Naive thymus-derived CD4-positive, alpha-beta T cell (primary cell): ENCODE measurements around the gene UTP14C. TPM values are rescaled to one million over a fixed set of nuclear protein-coding genes. Genes with fewer than 3 reads are reported as not detected.
"Not testable (repeated sequence)": the region's sequence is repeated elsewhere in the genome, so short reads cannot be mapped to it uniquely, and the experiment has no call there.

Experiments used
- ATAC-seq: fragments of 150-1000 bp; cut with Tn5 transposase; 2 replicates; pipeline ENCODE4 v1.10.0; 2021; ENCODE audit warnings: mild to moderate bottlenecking, moderate library complexity
- CTCF ChIA-PET: fragments of 350-600 bp; sonication (Branson Sonifier 250); formaldehyde crosslinking; loops from one replicate; lab custom pipeline; 2021; ENCODE audit warnings: antibody characterized with exemption; lab: Charles Lee
- POLR2A ChIA-PET: fragments of 350-600 bp; sonication (Branson Sonifier 250); formaldehyde crosslinking; loops from one replicate; lab custom pipeline; 2021; ENCODE audit warnings: antibody characterized with exemption, inconsistent platforms; lab: Charles Lee
- DNase-seq, 9 donors: peaks; one replicate each; pipeline versions ENCODE4 v3.0.0 to v3.0.0-alpha.2; 2020 to 2022; ENCODE audit warnings: mixed read lengths in 1 of 9
- H3K27ac ChIP-seq: one replicate; pipeline ENCODE4 v1.7.0; 2013; ENCODE audit warnings: mild to moderate bottlenecking, low read depth, low read length, moderate library complexity
- H3K27me3 ChIP-seq, 2 donors: one replicate each; pipeline ENCODE4 v1.7.0; 2013; ENCODE audit warnings: low read length in 2 of 2, mild to moderate bottlenecking in 2 of 2, moderate library complexity in 2 of 2; ENCODE audit not compliant: control insufficient read depth in 2 of 2, insufficient read depth in 2 of 2
- H3K36me3 ChIP-seq, 3 experiments: 1 replicate in 2 of 3; 2 replicates in 1 of 3; pipeline ENCODE4 v1.7.0; 2013; ENCODE audit warnings: low read length in 3 of 3, mild to moderate bottlenecking in 3 of 3, moderate library complexity in 1 of 3; ENCODE audit not compliant: insufficient read depth in 3 of 3, control insufficient read depth in 2 of 3
- H3K4me1 ChIP-seq, 2 donors: one replicate each; pipeline ENCODE4 v1.7.0; 2013; ENCODE audit warnings: low read length in 2 of 2, mild to moderate bottlenecking in 2 of 2, moderate library complexity in 1 of 2; ENCODE audit not compliant: control insufficient read depth in 2 of 2, insufficient read depth in 2 of 2
- H3K4me3 ChIP-seq: 2 replicates; pipeline ENCODE4 v1.7.0; 2013; ENCODE audit warnings: mild to moderate bottlenecking, low read length
- H3K9me3 ChIP-seq, 3 experiments: 1 replicate in 2 of 3; 2 replicates in 1 of 3; pipeline ENCODE4 v1.7.0; 2013; ENCODE audit warnings: low read length in 3 of 3; ENCODE audit not compliant: control insufficient read depth in 2 of 3
- H3K27ac Mint-ChIP-seq, 9 donors: one replicate each; pipeline ENCODE4 v1.8.0; 2020 to 2022; ENCODE audit warnings: mixed read lengths in 9 of 9, mild to moderate bottlenecking in 8 of 9, moderate library complexity in 5 of 9, inconsistent platforms in 2 of 9
- H3K27me3 Mint-ChIP-seq, 5 donors: one replicate each; pipeline ENCODE4 v1.8.0; 2021 to 2022; ENCODE audit warnings: mixed read lengths in 5 of 5, mild to moderate bottlenecking in 1 of 5
- H3K36me3 Mint-ChIP-seq, 5 donors: one replicate each; pipeline ENCODE4 v1.8.0; 2020 to 2022; ENCODE audit warnings: mixed read lengths in 5 of 5, mild to moderate bottlenecking in 3 of 5, inconsistent platforms in 1 of 5
- H3K4me1 Mint-ChIP-seq, 7 donors: one replicate each; pipeline ENCODE4 v1.8.0; 2020 to 2022; ENCODE audit warnings: mixed read lengths in 7 of 7, mild to moderate bottlenecking in 3 of 7, inconsistent platforms in 1 of 7
- H3K4me3 Mint-ChIP-seq, 10 donors: one replicate each; pipeline ENCODE4 v1.8.0; 2020 to 2022; ENCODE audit warnings: mild to moderate bottlenecking in 10 of 10, mixed read lengths in 10 of 10, moderate library complexity in 6 of 10, inconsistent platforms in 2 of 10
- H3K9me3 Mint-ChIP-seq, 11 donors: one replicate each; pipeline ENCODE4 v1.8.0; 2020 to 2022; ENCODE audit warnings: mixed read lengths in 11 of 11, mild to moderate bottlenecking in 4 of 11, inconsistent platforms in 1 of 11, moderate library complexity in 1 of 11
- intact Hi-C, 2 donors: fragments of 100-400 bp; cut with micrococcal nuclease; formaldehyde crosslinking; loops; one replicate each; pipeline ENCODE4 v1.15.1; 2023
- polyA plus RNA-seq, 2 donors: library from polyadenylated mRNA; unstranded; fragments of 300-500 nt; fragmentation: Illumina TruSeq; gene quantifications; one replicate each; pipeline ENCODE4 v1.2.3, GENCODE V29; 2021
- total RNA-seq, 6 experiments: library from RNA in 5 of 6; stranded (reverse) in 5 of 6; gene quantifications; 1 replicate in 5 of 6; 2 replicates in 1 of 6; pipeline ENCODE4 v1.2.3 and lab custom pipeline; 2021 to 2026

The UTP14C gene
- total and polyA plus RNA-seq, 7 experiments from 2014 or later: 2.0 to 17.2 (median 4.6) TPM

- peaks cover 3 to 62% (median 17%) of the 10 kb centered on the region in 11 donors for H3K9me3 Mint-ChIP-seq
- peaks cover 0 to 4% (median 0%) of the 10 kb centered on the region in 3 experiments for H3K9me3 ChIP-seq
- peak overlapping the region in 1 of 10 donors; percentile 12 for H3K4me3 Mint-ChIP-seq
- no peaks in the 10 kb centered on the region for H3K4me1 ChIP-seq
- H3K36me3 ChIP-seq: peaks cover 0 to 34% (median 4%) of the 10 kb centered on the region in 3 experiments
- intact Hi-C loops: no loop called here
- ATAC-seq (no peak), DNase-seq (no peak)
- no peak overlapping the region for H3K27ac ChIP-seq
- H3K4me3 ChIP-seq: no peak overlapping the region
- ChIA-PET POLR2A (no interaction called here), CTCF (no interaction called here)
- no peaks in the 10 kb centered on the region for H3K27me3 Mint-ChIP-seq
- peaks cover 5 to 63% (median 40%) of the 10 kb centered on the region in 7 donors for H3K4me1 Mint-ChIP-seq
- H3K36me3 Mint-ChIP-seq: peaks cover 32 to 70% (median 64%) of the 10 kb centered on the region in 5 donors
- H3K27me3 ChIP-seq: no peaks in the 10 kb centered on the region
- H3K27ac Mint-ChIP-seq: peak overlapping the region in 1 of 9 donors; percentile 66
Measured at GRCh38 chr13:52029569-52029968, 5.1 kb downstream of the UTP14C start.

GRCh38 chr13:52030401-52030800 is 5.9 kb downstream of the UTP14C start:
- peak overlapping the region in 1 of 9 donors; percentile 66 for H3K27ac Mint-ChIP-seq
- H3K9me3 Mint-ChIP-seq: peaks cover 3 to 58% (median 16%) of the 10 kb centered on the region in 11 donors
- H3K4me1 Mint-ChIP-seq: peaks cover 5 to 57% (median 32%) of the 10 kb centered on the region in 7 donors
- DNase-seq, H3K27ac ChIP-seq, H3K27me3 Mint-ChIP-seq, H3K4me1 ChIP-seq, POLR2A ChIA-PET, H3K27me3 ChIP-seq, intact Hi-C loops, ATAC-seq, H3K9me3 ChIP-seq, CTCF ChIA-PET, H3K4me3 ChIP-seq: not testable (repeated sequence)
- H3K36me3 ChIP-seq: peaks cover 0 to 26% (median 4%) of the 10 kb centered on the region in 3 experiments
- peaks cover 27 to 66% (median 56%) of the 10 kb centered on the region in 5 donors for H3K36me3 Mint-ChIP-seq
- peak overlapping the region in 1 of 10 donors; percentile 35 for H3K4me3 Mint-ChIP-seq

- H3K27ac Mint-ChIP-seq: peak overlapping the region in 1 of 9 donors; percentile 2
- H3K4me1 ChIP-seq: no peaks in the 10 kb centered on the region
- H3K9me3 ChIP-seq: no peaks in the 10 kb centered on the region
- H3K27ac ChIP-seq: no peak overlapping the region
- H3K4me3 ChIP-seq: no peak overlapping the region
- H3K27me3 ChIP-seq: no peaks in the 10 kb centered on the region
- CTCF ChIA-PET: interaction anchor here (0.6 kb wide), 1 partner anchor 192 kb away, joined by 3 read pairs; no protein-coding TSS in a partner anchor
- ATAC-seq (no peak), DNase-seq (no peak)
- POLR2A ChIA-PET: no interaction called here
- no peaks in the 10 kb centered on the region for H3K27me3 Mint-ChIP-seq
- peaks cover 0 to 36% (median 8%) of the 10 kb centered on the region in 11 donors for H3K9me3 Mint-ChIP-seq
- H3K4me1 Mint-ChIP-seq: peaks cover 0 to 33% (median 13%) of the 10 kb centered on the region in 7 donors
- intact Hi-C loops: no loop called here
- H3K4me3 Mint-ChIP-seq: no peak overlapping the region
- peaks cover 0 to 6% (median 4%) of the 10 kb centered on the region in 3 experiments for H3K36me3 ChIP-seq
- peaks cover 13 to 56% (median 37%) of the 10 kb centered on the region in 5 donors for H3K36me3 Mint-ChIP-seq
Measured at GRCh38 chr13:52033039-52033438, 8.5 kb downstream of the UTP14C start.

DNA sequence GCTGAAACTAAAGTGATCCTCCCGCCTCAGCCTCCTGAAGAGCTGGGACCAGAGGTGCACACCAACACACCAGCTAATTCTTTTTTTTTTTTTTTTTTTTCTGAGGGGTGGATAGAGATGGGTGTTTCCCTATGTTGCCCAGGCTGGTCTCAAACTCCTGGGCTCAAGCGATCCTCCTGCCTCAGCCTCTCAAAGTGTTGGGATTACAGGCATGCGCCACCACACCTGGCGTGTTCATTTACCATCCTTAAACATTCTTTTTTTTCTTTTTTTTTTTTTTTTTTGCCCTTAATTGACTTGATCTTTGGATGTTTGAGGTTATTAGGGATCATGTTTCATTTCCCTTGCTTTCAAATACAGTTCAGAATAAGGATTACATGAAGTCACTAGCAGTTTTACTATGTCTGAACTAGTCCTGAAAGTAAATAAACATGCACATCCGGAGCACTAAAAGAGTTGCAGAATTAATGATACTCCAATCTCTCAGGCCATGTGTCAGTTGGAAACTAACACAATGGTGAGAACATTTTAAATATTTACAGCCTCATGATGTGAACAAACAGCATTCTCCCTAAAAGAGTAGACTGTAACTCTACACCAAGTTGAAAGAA is 10.2 kb downstream of the UTP14C start:
- Mint-ChIP-seq H3K36me3 (peaks cover 5 to 50% (median 29%) of the 10 kb centered on the region in 5 donors), H3K4me3 (no peak overlapping the region), H3K27me3 (no peaks in the 10 kb centered on the region), H3K9me3 (peaks cover 0 to 24% (median 6%) of the 10 kb centered on the region in 11 donors), H3K4me1 (peaks cover 0 to 22% (median 6%) of the 10 kb centered on the region in 7 donors), H3K27ac (no peak overlapping the region)
- H3K27ac ChIP-seq: no peak overlapping the region
- ChIA-PET CTCF (interaction anchor here (1.2 kb wide), 1 partner anchor 94 kb away, joined by 3 read pairs; no protein-coding TSS in a partner anchor), POLR2A (no interaction called here)
- DNase-seq: no peak
- ATAC-seq: no peak
- intact Hi-C loops: no loop called here
- no peaks in the 10 kb centered on the region for H3K4me1 ChIP-seq
- no peaks in the 10 kb centered on the region for H3K27me3 ChIP-seq
- no peak overlapping the region for H3K4me3 ChIP-seq
- no peaks in the 10 kb centered on the region for H3K9me3 ChIP-seq
- H3K36me3 ChIP-seq: no peaks in the 10 kb centered on the region

DNA sequence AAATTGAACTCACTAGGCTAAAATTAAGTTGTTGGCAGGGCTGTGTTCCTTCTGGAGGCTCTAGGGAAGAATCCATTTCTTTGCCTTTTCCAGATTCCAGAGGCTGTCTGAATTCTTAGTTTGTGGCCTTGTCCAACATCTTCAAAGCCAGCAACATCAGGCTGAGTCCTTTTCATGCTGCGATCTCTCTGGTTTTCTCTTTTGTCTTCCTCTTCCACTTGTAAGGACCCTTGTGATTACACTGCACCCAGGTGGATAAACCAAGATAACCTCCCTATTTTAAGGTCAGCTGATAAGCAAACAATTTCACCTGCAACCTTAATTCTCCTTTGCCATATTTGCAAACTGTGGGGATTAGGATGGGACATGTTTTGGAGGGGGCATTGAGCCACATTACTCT is 11.5 kb downstream of the UTP14C start:
- Histone ChIP-seq H3K9me3 (no peaks in the 10 kb centered on the region), H3K27ac (no peak overlapping the region), H3K4me1 (no peaks in the 10 kb centered on the region), H3K27me3 (no peaks in the 10 kb centered on the region), H3K36me3 (no peaks in the 10 kb centered on the region), H3K4me3 (no peak overlapping the region)
- ChIA-PET POLR2A (no interaction called here), CTCF (no interaction called here)
- peaks cover 0 to 11% (median 3%) of the 10 kb centered on the region in 7 donors for H3K4me1 Mint-ChIP-seq
- H3K27ac Mint-ChIP-seq: no peak overlapping the region
- H3K4me3 Mint-ChIP-seq: no peak overlapping the region
- no peaks in the 10 kb centered on the region for H3K27me3 Mint-ChIP-seq
- no peak for ATAC-seq
- peaks cover 0 to 42% (median 26%) of the 10 kb centered on the region in 5 donors for H3K36me3 Mint-ChIP-seq
- intact Hi-C loops: no loop called here
- DNase-seq: no peak
- H3K9me3 Mint-ChIP-seq: peaks cover 0 to 20% (median 4%) of the 10 kb centered on the region in 11 donors

DNA sequence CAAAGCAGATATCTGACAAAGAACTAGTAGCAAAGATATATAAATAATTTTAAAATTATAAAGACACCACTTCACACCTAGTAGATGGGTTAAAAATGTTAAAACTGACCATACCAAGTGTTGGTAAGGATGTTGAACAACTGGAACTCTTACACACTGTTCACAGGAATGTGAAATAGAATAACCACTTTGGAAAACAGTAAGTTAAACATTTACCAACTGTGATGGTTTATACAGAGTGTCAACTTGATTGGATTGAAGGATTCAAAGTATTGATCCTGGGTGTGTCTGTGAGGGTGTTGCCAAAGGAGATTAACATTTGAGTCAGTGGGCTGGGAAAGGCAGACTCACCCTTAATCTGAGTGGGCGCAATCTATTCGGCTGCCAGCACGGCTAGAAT is 19.2 kb downstream of the UTP14C start:
- intact Hi-C loops: no loop called here
- Histone ChIP-seq H3K4me1 (no peaks in the 10 kb centered on the region), H3K27ac (no peak overlapping the region), H3K9me3 (no peaks in the 10 kb centered on the region), H3K27me3 (no peaks in the 10 kb centered on the region), H3K36me3 (no peaks in the 10 kb centered on the region), H3K4me3 (no peak overlapping the region)
- Mint-ChIP-seq H3K36me3 (peaks cover 0 to 31% (median 21%) of the 10 kb centered on the region in 5 donors), H3K4me1 (no peaks in the 10 kb centered on the region), H3K9me3 (peaks cover 0 to 41% (median 12%) of the 10 kb centered on the region in 11 donors), H3K27me3 (no peaks in the 10 kb centered on the region), H3K27ac (no peak overlapping the region), H3K4me3 (no peak overlapping the region)
- ATAC-seq: no peak
- ChIA-PET POLR2A (no interaction called here), CTCF (no interaction called here)
- no peak for DNase-seq
